Memory B cell (primary cell): ENCODE data around the gene GPR62.
"Not testable (repeated sequence)": the region's sequence is repeated elsewhere in the genome, so short reads cannot be mapped to it uniquely, and the experiment has no call there.

ENCODE experiments used
- ATAC-seq: fragments of 150-1000 bp; cut with Tn5 transposase; 2 replicates; pipeline ENCODE4 v1.10.0; 2021; ENCODE audit warnings: low read depth, mild to moderate bottlenecking, moderate library complexity
- DNase-seq, 2 donors: peaks; one replicate each; pipeline ENCODE4 v3.0.0; 2022; ENCODE audit warnings: low spot score in 2 of 2
- H3K27ac Mint-ChIP-seq: one replicate; pipeline ENCODE4 v1.8.0; 2022; ENCODE audit warnings: mild to moderate bottlenecking, moderate library complexity, mixed read lengths
- H3K27me3 Mint-ChIP-seq: one replicate; pipeline ENCODE4 v1.8.0; 2022; ENCODE audit warnings: mixed read lengths
- H3K36me3 Mint-ChIP-seq: one replicate; pipeline ENCODE4 v1.8.0; 2022; ENCODE audit warnings: mild to moderate bottlenecking, mixed read lengths
- H3K4me1 Mint-ChIP-seq: one replicate; pipeline ENCODE4 v1.8.0; 2022; ENCODE audit warnings: mixed read lengths
- H3K4me3 Mint-ChIP-seq: one replicate; pipeline ENCODE4 v1.8.0; 2022; ENCODE audit warnings: mild to moderate bottlenecking, moderate library complexity, mixed read lengths
- H3K9me3 Mint-ChIP-seq: one replicate; pipeline ENCODE4 v1.8.0; 2022; ENCODE audit warnings: mixed read lengths

Gene GPR62

DNA sequence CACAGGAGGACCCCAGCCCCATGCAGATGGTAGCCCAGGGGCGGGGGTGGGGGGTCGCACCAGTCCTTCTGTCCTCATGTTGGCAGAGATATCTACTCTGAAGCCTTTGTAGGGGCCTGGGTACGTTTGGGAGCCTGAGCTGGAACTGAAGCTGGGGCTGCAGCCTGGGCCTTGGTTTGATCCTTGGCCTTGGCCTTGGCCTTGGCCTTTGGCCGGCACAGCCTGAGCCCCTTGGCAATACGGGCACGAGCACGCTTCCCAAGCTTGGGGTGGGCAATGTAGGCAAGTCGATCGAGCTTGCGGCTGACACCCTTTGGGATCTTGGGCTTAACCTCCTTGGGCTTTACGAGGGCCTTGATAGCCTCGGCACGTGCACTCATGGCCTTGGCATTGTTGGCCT is 38.5 kb downstream of the GPR62 start:
- H3K9me3 Mint-ChIP-seq, H3K27me3 Mint-ChIP-seq, ATAC-seq, H3K4me3 Mint-ChIP-seq, DNase-seq: not testable (repeated sequence)
- peak overlapping the region; percentile 99 for H3K27ac Mint-ChIP-seq
- peaks cover 15% of the 10 kb centered on the region for H3K36me3 Mint-ChIP-seq
- H3K4me1 Mint-ChIP-seq: peaks cover 23% of the 10 kb centered on the region

GRCh38 chr3:51994530-51994929 is 39.3 kb downstream of the GPR62 start:
- Mint-ChIP-seq H3K36me3 (peaks cover 15% of the 10 kb centered on the region), H3K27ac (peak overlapping the region; percentile 99), H3K4me1 (peaks cover 17% of the 10 kb centered on the region), H3K4me3 (peak overlapping the region; percentile 98), H3K9me3 (no peaks in the 10 kb centered on the region), H3K27me3 (no peaks in the 10 kb centered on the region)
- no peak for DNase-seq
- ATAC-seq: no peak

- peaks cover 15% of the 10 kb centered on the region for H3K36me3 Mint-ChIP-seq
These were observed 40.4 kb downstream of the GPR62 start, which contains the start of gene RPL29 for GRCh38 chr3:51995346-51996163. TSS of gene RPL29 (minus strand) at chr3:51995895. CDS start at chr3:51995461, 434 bp downstream.

GRCh38 chr3:51997172-51997571 is 42.0 kb downstream of the GPR62 start:
- Mint-ChIP-seq H3K36me3 (peaks cover 12% of the 10 kb centered on the region), H3K9me3 (no peaks in the 10 kb centered on the region), H3K4me3 (peak overlapping the region; percentile 21), H3K27ac (no peak overlapping the region), H3K27me3 (no peaks in the 10 kb centered on the region), H3K4me1 (peaks cover 20% of the 10 kb centered on the region)
- ATAC-seq (no peak), DNase-seq (no peak)

More at GRCh38 chr3:51995346-51996163, 40.4 kb downstream of the GPR62 start, which contains the start of gene RPL29:
- H3K27ac Mint-ChIP-seq: peak within 1 kb of the TSS; percentile 99
- ATAC-seq (peak; percentile 96), DNase-seq (peak; percentile 88)
- H3K27me3 Mint-ChIP-seq: no peaks in the 10 kb centered on the region
- H3K9me3 Mint-ChIP-seq: no peaks in the 10 kb centered on the region
- peak within 1 kb of the TSS; percentile 98 for H3K4me3 Mint-ChIP-seq
- H3K4me1 Mint-ChIP-seq: peaks cover 17% of the 10 kb centered on the region

DNA sequence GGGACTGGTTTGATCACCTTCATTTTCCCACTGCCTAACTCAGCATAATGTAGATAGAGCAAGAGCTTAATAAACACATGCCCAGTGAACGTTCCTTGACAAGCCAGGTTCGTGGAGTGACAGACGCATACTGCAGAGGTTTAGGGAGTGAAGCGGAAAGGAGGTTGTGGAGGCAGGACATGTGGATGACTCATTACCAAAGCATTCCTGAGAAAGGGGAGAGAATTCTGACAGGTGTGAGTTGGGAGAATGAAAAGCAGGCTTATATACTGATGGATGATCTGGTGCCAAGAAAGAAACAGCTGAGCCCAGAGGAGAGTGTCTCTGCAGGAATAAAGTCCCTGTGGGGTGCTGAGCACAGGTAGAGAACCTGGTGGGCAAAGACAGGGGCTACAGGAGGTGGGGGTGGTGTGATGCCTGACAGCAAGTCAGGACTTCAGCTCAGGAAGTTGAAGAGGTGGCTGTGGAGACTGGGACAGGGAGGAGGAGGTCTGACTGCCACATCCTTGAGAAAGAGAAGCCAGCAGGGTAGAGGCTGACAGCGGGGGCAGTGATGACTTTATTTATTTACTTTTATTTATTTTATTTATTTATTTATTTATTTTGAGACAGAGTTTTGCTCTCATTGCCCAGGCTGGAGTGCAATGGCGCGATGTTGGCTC is 42.9 kb downstream of the GPR62 start:
- no peak overlapping the region for H3K4me3 Mint-ChIP-seq
- DNase-seq (no peak), ATAC-seq (no peak)
- H3K27ac Mint-ChIP-seq: no peak overlapping the region
- peaks cover 20% of the 10 kb centered on the region for H3K4me1 Mint-ChIP-seq
- peaks cover 11% of the 10 kb centered on the region for H3K36me3 Mint-ChIP-seq
- H3K27me3 Mint-ChIP-seq: no peaks in the 10 kb centered on the region
- H3K9me3 Mint-ChIP-seq: no peaks in the 10 kb centered on the region

DNA sequence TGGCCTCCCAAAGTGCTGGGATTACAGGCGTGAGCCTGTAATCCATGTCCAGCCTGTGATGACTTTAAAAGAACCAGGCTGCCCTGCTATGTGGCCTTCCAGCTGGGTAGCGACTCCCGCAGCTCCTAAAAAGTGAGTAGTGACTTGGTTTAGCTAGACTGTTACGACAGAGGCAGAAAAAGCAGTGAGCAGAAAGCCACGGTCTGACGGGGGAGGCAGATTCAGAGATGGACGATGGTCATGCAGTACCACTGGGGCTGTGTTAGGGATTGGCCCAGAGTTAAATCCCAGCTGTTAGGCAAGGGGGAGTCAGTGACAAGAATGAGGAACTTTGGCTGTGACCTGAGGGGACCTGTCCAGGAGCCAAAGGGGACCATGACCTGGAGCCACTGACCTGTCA is 43.6 kb downstream of the GPR62 start:
- Mint-ChIP-seq H3K9me3 (no peaks in the 10 kb centered on the region), H3K27ac (no peak overlapping the region), H3K36me3 (peaks cover 10% of the 10 kb centered on the region), H3K4me3 (no peak overlapping the region), H3K27me3 (no peaks in the 10 kb centered on the region), H3K4me1 (peaks cover 17% of the 10 kb centered on the region)
- DNase-seq: no peak
- ATAC-seq: no peak

GRCh38 chr3:51999846-52000245 is 44.7 kb downstream of the GPR62 start:
- Mint-ChIP-seq H3K27me3 (no peaks in the 10 kb centered on the region), H3K27ac (no peak overlapping the region), H3K4me3 (no peak overlapping the region), H3K36me3 (peaks cover 2% of the 10 kb centered on the region), H3K4me1 (peaks cover 9% of the 10 kb centered on the region), H3K9me3 (no peaks in the 10 kb centered on the region)
- DNase-seq (no peak), ATAC-seq (no peak)

DNA sequence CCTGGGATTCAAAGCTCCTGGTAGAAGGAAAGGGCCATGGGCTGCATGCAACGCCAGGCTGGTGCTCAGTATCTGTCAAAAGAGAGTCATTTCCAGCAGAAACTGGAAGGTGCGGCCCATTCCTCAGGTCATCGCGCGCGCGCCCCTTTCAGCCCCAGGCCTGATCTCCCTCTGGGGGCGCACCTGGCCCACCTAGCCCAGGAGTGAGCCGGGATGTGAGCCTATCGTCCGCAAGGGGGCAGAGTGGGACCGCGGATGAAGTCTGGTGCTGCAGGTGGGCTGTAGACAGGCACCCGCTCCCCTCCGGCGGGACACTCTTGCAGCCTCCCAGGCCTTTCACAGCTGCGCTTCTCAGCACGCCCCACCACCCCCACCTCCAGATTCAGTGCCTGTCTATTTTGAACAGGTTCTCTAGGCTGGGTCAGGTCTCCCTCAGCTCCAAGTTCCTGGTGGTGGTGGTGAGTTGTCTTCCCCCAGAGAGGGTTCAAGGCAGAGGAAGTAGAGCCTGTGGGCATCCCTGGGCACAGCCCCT is 46.3 kb downstream of the GPR62 start:
- Mint-ChIP-seq H3K36me3 (no peaks in the 10 kb centered on the region), H3K4me1 (peaks cover 3% of the 10 kb centered on the region), H3K27me3 (no peaks in the 10 kb centered on the region), H3K9me3 (no peaks in the 10 kb centered on the region), H3K27ac (no peak overlapping the region), H3K4me3 (no peak overlapping the region)
- DNase-seq: peak; percentile 87 to 92
- ATAC-seq: peak; percentile 99

DNA sequence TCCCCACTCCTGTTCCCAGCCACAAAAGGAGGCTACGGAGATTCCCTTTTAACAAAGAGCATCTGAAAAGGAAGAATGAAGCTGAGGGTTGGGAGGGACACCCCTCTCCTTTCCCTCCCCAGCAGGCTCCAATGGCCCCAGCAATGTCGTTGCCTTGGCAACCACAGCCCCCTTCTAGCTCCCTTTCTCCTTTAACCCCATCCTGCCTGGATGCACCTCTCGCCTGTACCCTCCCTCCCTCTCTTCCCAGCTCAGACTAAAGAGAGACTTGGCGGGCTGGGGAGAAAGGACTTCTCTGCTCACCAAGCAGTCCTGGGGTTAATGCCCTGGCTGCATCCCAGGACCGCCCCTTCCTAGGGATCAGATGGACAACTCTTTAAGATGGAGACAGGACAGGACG is 47.6 kb downstream of the GPR62 start:
- Mint-ChIP-seq H3K27me3 (no peaks in the 10 kb centered on the region), H3K4me1 (peaks cover 3% of the 10 kb centered on the region), H3K36me3 (no peaks in the 10 kb centered on the region), H3K27ac (no peak overlapping the region), H3K4me3 (no peak overlapping the region), H3K9me3 (no peaks in the 10 kb centered on the region)
- ATAC-seq: no peak
- DNase-seq: no peak

- DNase-seq (no peak), ATAC-seq (no peak)
- H3K36me3 Mint-ChIP-seq: no peaks in the 10 kb centered on the region
- no peaks in the 10 kb centered on the region for H3K27me3 Mint-ChIP-seq
- no peak overlapping the region for H3K27ac Mint-ChIP-seq
- H3K4me3 Mint-ChIP-seq: no peak overlapping the region
- no peaks in the 10 kb centered on the region for H3K9me3 Mint-ChIP-seq
- peaks cover 3% of the 10 kb centered on the region for H3K4me1 Mint-ChIP-seq
These were observed 49.1 kb downstream of the GPR62 start for GRCh38 chr3:52004163-52004787.

GRCh38 chr3:52004906-52005395 is 49.8 kb downstream of the GPR62 start:
- Mint-ChIP-seq H3K36me3 (no peaks in the 10 kb centered on the region), H3K27me3 (no peaks in the 10 kb centered on the region), H3K4me3 (no peak overlapping the region), H3K4me1 (peaks cover 3% of the 10 kb centered on the region), H3K9me3 (no peaks in the 10 kb centered on the region), H3K27ac (no peak overlapping the region)
- no peak for ATAC-seq
- no peak for DNase-seq

DNA sequence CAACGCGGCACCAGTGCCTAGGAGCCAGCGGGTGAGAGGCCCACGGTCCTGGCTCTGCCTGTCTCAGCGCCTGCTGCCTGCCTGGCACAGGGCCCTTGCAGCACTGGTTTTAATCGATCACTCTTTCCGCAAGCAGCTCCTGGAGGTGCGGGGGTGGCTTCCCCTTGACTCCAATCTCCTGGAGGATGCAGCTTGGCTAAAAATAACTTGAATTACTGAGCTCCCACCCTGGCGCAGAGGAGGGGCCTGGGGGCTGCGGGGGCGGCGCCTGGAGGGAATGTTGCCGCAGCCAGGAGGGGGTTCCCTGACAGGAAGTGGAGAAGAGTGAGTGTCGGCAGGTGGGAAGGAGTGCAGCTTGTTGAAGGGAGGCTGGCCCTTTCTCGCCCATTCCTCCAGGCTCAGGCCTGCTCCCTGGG is 50.4 kb downstream of the GPR62 start:
- H3K9me3 Mint-ChIP-seq: peaks cover 2% of the 10 kb centered on the region
- H3K4me1 Mint-ChIP-seq: peaks cover 3% of the 10 kb centered on the region
- H3K27ac Mint-ChIP-seq: no peak overlapping the region
- peaks cover 3% of the 10 kb centered on the region for H3K27me3 Mint-ChIP-seq
- DNase-seq (no peak), ATAC-seq (no peak)
- H3K4me3 Mint-ChIP-seq: no peak overlapping the region
- no peaks in the 10 kb centered on the region for H3K36me3 Mint-ChIP-seq

- peaks cover 3% of the 10 kb centered on the region for H3K4me1 Mint-ChIP-seq
- no peaks in the 10 kb centered on the region for H3K36me3 Mint-ChIP-seq
- no peak for ATAC-seq
- no peak overlapping the region for H3K4me3 Mint-ChIP-seq
- no peak overlapping the region for H3K27ac Mint-ChIP-seq
- no peak for DNase-seq
- H3K27me3 Mint-ChIP-seq: peaks cover 3% of the 10 kb centered on the region
- peaks cover 2% of the 10 kb centered on the region for H3K9me3 Mint-ChIP-seq
These were observed 51.0 kb downstream of the GPR62 start for GRCh38 chr3:52006017-52006819.
